ENCODE results near the gene INTS6L.
"Not testable (repeated sequence)": the region's sequence is repeated elsewhere in the genome, so short reads cannot be mapped to it uniquely, and the experiment has no call there.

INTS6L gene

GRCh38 chrX:135624408-135625204 lies 104.1 kb downstream of the INTS6L start:
- not testable (repeated sequence) for DNase-seq (ENCODE audit: low read depth)

GRCh38 chrX:135625995-135626394 lies 105.5 kb downstream of the INTS6L start:
- no peak for DNase-seq (ENCODE audit: low read depth)

- DNase-seq (ENCODE audit: low read depth), result no peak
Measured at GRCh38 chrX:135629342-135629741, 108.9 kb downstream of the INTS6L start.
